Tibial artery (tissue), 4 donors: Measurements from ENCODE around the gene RBBP5.

Experiments
- DNase-seq, 2 donors: peaks; one replicate each; pipeline ENCODE4 v3.0.0-alpha.2; 2019
- H3K27ac ChIP-seq, 2 donors: fragments of 200-600 bp; sonication (generic) in 1 of 2; 1 replicate in 1 of 2; 2 replicates in 1 of 2; pipeline ENCODE4 v1.5.1; 2018 to 2019; ENCODE audit warnings: mild to moderate bottlenecking in 1 of 2
- H3K27me3 ChIP-seq, 2 donors: fragments of 200-600 bp; sonication (generic) in 1 of 2; one replicate each; pipeline versions ENCODE4 v1.5.1 to v1.6.0; 2016 to 2019
- H3K36me3 ChIP-seq, 3 donors: fragments of 200-600 bp; sonication (generic) in 2 of 3; one replicate each; pipeline ENCODE4 v1.5.1; 2016 to 2019; ENCODE audit warnings: mild to moderate bottlenecking in 2 of 3
- H3K4me1 ChIP-seq, 4 donors: fragments of 200-600 bp; sonication (generic) in 2 of 4; 1 replicate in 3 of 4; 2 replicates in 1 of 4; pipeline ENCODE4 v1.5.1; 2016 to 2019
- H3K4me3 ChIP-seq, 2 donors: fragments of 200-600 bp; sonication (generic) in 1 of 2; 1 replicate in 1 of 2; 2 replicates in 1 of 2; pipeline ENCODE4 v1.5.1; 2018 to 2019; ENCODE audit warnings: mild to moderate bottlenecking in 2 of 2
- H3K9me3 ChIP-seq, 3 donors: fragments of 200-600 bp; sonication (generic) in 1 of 3; one replicate each; pipeline ENCODE4 v1.5.1; 2016 to 2019
- intact Hi-C: fragments of 100-400 bp; cut with DNase I; formaldehyde crosslinking; loops from one replicate; pipeline ENCODE4 v1.15.0; 2023; ENCODE audit warnings: low total_unique reads
- TF ChIP-seq, protein P1 (sequence below), 2 experiments: fragments of 200-600 bp in 1 of 2; fragments of 450-650 bp in 1 of 2; IDR thresholded peaks; one replicate each; pipeline ENCODE4 v1.5.1; 2017 to 2019; ENCODE audit warnings: antibody characterized with exemption in 2 of 2, mild to moderate bottlenecking in 1 of 2, moderate library complexity in 1 of 2

RBBP5 gene

DNA sequence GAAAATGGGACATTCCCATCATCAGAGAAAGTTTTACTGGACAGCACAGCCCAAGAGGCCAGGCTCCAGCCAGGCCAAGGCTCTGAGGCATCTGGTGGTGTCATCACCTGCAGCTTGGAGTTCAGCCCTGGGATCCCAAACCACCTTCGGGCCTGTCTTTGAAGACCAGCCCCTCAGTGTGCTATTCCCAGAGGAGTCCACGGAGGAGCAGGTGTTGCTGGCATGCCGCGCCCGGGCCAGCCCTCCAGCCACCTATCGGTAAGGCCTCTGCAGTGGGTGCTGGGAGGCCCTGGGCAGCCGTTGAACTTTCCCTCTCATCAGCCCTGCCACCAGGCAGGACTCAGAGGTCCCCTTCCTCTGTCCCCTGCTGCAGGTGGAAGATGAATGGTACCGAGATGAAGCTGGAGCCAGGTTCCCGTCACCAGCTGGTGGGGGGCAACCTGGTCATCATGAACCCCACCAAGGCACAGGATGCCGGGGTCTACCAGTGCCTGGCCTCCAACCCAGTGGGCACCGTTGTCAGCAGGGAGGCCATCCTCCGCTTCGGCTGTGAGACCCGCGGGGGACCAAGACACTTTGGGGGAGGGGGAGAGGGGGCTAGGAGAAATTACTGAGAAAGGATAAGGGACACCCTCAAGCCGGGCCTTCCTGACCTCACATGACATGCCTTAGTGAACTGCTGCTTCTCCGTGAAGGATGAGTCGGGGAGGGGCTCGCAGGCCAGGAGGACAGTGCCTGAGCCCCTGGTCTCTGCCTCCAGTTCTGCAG is 63.8 kb downstream of the RBBP5 start:
- peaks cover 0 to 7% (median 2%) of the 10 kb centered on the region in 4 donors for H3K4me1 ChIP-seq
- intact Hi-C loops, result no loop called here
- no peak overlapping the region for H3K27ac ChIP-seq
- TF ChIP-seq, protein P1, sequence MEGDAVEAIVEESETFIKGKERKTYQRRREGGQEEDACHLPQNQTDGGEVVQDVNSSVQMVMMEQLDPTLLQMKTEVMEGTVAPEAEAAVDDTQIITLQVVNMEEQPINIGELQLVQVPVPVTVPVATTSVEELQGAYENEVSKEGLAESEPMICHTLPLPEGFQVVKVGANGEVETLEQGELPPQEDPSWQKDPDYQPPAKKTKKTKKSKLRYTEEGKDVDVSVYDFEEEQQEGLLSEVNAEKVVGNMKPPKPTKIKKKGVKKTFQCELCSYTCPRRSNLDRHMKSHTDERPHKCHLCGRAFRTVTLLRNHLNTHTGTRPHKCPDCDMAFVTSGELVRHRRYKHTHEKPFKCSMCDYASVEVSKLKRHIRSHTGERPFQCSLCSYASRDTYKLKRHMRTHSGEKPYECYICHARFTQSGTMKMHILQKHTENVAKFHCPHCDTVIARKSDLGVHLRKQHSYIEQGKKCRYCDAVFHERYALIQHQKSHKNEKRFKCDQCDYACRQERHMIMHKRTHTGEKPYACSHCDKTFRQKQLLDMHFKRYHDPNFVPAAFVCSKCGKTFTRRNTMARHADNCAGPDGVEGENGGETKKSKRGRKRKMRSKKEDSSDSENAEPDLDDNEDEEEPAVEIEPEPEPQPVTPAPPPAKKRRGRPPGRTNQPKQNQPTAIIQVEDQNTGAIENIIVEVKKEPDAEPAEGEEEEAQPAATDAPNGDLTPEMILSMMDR (IDR thresholded peaks at IDR 0.05), result no peak
- no peaks in the 10 kb centered on the region for H3K9me3 ChIP-seq
- H3K4me3 ChIP-seq, result no peak overlapping the region
- peaks cover 0 to 8% of the 10 kb centered on the region in 2 donors for H3K27me3 ChIP-seq
- DNase-seq, result no peak
- no peaks in the 10 kb centered on the region for H3K36me3 ChIP-seq

DNA sequence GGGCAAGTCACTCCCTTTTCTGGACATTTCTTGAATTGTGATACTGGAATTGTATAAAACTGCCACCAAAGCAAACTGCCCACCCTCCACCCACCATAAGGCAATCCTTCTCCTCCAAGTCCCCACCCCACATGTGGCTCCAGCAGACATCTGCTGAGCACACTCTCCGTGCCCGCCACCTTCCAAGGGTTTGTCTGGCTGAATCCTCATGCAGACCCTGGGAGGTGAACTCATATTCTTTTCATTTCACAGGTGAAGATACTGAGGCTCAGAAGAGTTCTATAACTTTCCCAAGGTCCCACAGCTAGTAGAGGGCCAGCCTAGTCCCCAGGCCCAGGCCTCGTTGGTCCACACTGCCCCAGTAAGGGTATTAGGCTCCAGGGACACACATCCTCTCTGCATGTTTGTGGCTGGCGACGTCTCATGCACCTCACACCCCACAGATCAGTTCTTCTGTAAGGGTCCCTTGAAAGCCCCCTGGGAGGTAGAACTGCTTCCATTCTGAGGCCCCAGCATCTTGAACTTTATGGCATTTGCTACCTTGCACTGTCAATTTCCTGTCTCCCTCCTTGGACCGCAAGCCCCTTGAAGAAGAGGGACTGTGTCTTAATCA is 64.7 kb downstream of the RBBP5 start:
- peaks cover 0 to 14% of the 10 kb centered on the region in 2 donors for H3K27me3 ChIP-seq
- H3K27ac ChIP-seq, result no peak overlapping the region
- no peaks in the 10 kb centered on the region for H3K9me3 ChIP-seq
- H3K36me3 ChIP-seq, result no peaks in the 10 kb centered on the region
- TF ChIP-seq, protein P1 (IDR thresholded peaks at IDR 0.05), result no peak
- H3K4me3 ChIP-seq, result no peak overlapping the region
- no peak for DNase-seq
- H3K4me1 ChIP-seq, result peaks cover 0 to 7% (median 2%) of the 10 kb centered on the region in 4 donors
- intact Hi-C loops, result no loop called here

DNA sequence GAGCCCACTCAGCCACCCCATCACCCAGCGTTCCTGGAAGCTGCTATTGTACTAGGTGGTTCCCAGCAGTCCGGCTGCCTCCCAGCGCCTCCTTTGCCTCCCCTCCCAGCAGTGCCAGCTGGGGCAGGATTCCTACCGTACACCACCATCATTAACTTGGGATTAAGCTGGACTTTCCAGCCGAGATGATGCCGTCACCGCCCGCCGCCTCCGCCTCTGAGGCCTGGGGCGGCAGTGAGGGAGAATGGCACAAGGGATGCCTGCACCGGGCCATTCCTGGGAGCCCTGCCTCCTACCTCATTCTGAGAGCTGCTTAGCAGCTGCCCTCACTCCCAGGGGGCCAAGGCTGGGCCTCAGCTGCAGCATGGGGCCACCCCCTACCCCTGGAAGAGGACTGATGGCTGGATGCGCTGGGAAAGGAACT is 65.6 kb downstream of the RBBP5 start:
- no peaks in the 10 kb centered on the region for H3K36me3 ChIP-seq
- peaks cover 0 to 20% of the 10 kb centered on the region in 2 donors for H3K27me3 ChIP-seq
- TF ChIP-seq, protein P1 (IDR thresholded peaks at IDR 0.05), result no peak
- H3K4me3 ChIP-seq, result no peak overlapping the region
- DNase-seq, result no peak
- no peak overlapping the region for H3K27ac ChIP-seq
- H3K9me3 ChIP-seq, result no peaks in the 10 kb centered on the region
- peaks cover 0 to under 1% (median 0%) of the 10 kb centered on the region in 4 donors for H3K4me1 ChIP-seq
- intact Hi-C loops, result no loop called here

DNA sequence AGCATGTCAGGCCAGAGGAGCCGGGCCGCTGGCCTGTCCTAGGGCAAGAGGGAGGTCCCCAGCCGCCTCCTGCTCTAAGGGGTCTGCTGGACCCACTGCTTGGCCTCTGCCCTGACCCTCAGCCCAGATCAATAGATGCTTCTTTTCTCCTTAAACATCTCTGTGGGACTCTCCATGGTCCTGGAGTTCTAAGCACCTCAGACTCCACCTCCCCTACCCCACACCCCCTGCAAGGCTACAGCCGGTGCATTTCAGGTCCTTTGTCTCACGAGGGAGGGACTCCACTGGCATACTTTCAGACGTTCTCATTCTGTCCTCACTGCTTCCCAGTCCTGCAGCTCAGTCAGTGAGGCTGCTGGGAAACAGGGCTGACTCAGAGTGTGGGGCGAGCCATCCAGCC is 67.8 kb downstream of the RBBP5 start:
- no peak overlapping the region for H3K4me3 ChIP-seq
- intact Hi-C loops, result no loop called here

DNA sequence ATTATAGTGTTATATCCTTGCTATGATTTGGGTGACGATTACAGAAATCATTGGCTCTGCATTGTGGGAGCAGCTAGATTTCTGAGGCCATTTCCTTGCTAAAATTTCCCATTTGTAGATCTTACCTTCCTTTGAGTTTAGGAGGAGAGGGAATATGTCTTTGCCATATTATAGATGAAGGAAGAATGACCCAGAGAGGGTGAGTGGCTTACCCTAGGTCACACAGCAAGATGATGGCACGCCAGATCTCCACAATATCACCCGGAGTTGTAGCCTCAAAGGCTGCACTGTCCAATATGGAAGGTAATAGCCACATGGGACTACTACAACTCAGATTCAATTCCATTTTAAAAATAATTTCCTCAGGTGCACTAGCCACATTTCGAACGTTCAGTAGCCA is 68.5 kb downstream of the RBBP5 start:
- Histone ChIP-seq H3K4me3 (no peak overlapping the region), H3K9me3 (no peaks in the 10 kb centered on the region)
- intact Hi-C loops, result no loop called here

More for the DNA sequence above, 67.8 kb downstream of the RBBP5 start:
- Histone ChIP-seq H3K27ac (no peak overlapping the region), H3K27me3 (peaks cover 0 to 33% of the 10 kb centered on the region in 2 donors), H3K9me3 (no peaks in the 10 kb centered on the region), H3K4me1 (no peaks in the 10 kb centered on the region), H3K36me3 (no peaks in the 10 kb centered on the region)
- TF ChIP-seq, protein P1 (IDR thresholded peaks at IDR 0.05), result no peak
- DNase-seq, result no peak

More for the DNA sequence above, 68.5 kb downstream of the RBBP5 start:
- Histone ChIP-seq H3K27ac (no peak overlapping the region), H3K4me1 (no peaks in the 10 kb centered on the region), H3K27me3 (peaks cover 0 to 37% of the 10 kb centered on the region in 2 donors), H3K36me3 (no peaks in the 10 kb centered on the region)
- TF ChIP-seq, protein P1 (IDR thresholded peaks at IDR 0.05), result no peak
- no peak for DNase-seq
